Activated naive CD4-positive, alpha-beta T cell treated with anti-CD3 and anti-CD28 coated beads, Interleukin-2, amount 50 U/mL, for 72 hours (primary cell): ENCODE measurements around the gene TELO2. TPM values are rescaled to one million over a fixed set of nuclear protein-coding genes. Genes with fewer than 3 reads are reported as not detected.
A peak's percentile ranks its signal among the peaks of the same experiment; 100 is the strongest.

Experiments
- ATAC-seq, 2 donors: fragments of 150-1000 bp; cut with Tn5 transposase; 2 replicates each; pipeline ENCODE4 v1.10.0; 2021; ENCODE audit warnings: mild to moderate bottlenecking in 2 of 2, moderate library complexity in 2 of 2
- DNase-seq, 2 donors: peaks; one replicate each; pipeline ENCODE4 v3.0.0; 2021 to 2022; ENCODE audit warnings: low spot score in 2 of 2
- H3K27ac Mint-ChIP-seq, 2 donors: one replicate each; pipeline ENCODE4 v1.8.0; 2022; ENCODE audit warnings: mild to moderate bottlenecking in 2 of 2, mixed read lengths in 2 of 2
- H3K36me3 Mint-ChIP-seq, 2 donors: one replicate each; pipeline ENCODE4 v1.8.0; 2022; ENCODE audit warnings: mixed read lengths in 2 of 2
- H3K9me3 Mint-ChIP-seq, 2 donors: one replicate each; pipeline ENCODE4 v1.8.0; 2022; ENCODE audit warnings: mixed read lengths in 2 of 2
- total RNA-seq, 2 donors: library from RNA; stranded (reverse); gene quantifications; one replicate each; pipeline ENCODE4 v1.2.3, GENCODE V29; 2022

The TELO2 gene
- total RNA-seq, 2 donors from 2014 or later: 53.4 to 94.9 TPM

GRCh38 chr16:1518626-1519135 lies 25.5 kb downstream of the TELO2 start:
- peak in 1 of 2 donors; percentile 24 for ATAC-seq
- no peak for DNase-seq
- Mint-ChIP-seq H3K36me3 (no peaks in the 10 kb centered on the region), H3K9me3 (no peaks in the 10 kb centered on the region), H3K27ac (no peak overlapping the region)

- ATAC-seq (no peak), DNase-seq (no peak)
- Mint-ChIP-seq H3K36me3 (no peaks in the 10 kb centered on the region), H3K9me3 (no peaks in the 10 kb centered on the region), H3K27ac (no peak overlapping the region)
These were observed 26.7 kb downstream of the TELO2 start for GRCh38 chr16:1519831-1520230.

- ATAC-seq: no peak
- H3K9me3 Mint-ChIP-seq: no peaks in the 10 kb centered on the region
These were observed 27.3 kb downstream of the TELO2 start for GRCh38 chr16:1520461-1520860.

GRCh38 chr16:1523581-1524245 lies 30.6 kb downstream of the TELO2 start:
- Mint-ChIP-seq H3K9me3 (no peaks in the 10 kb centered on the region), H3K36me3 (no peaks in the 10 kb centered on the region), H3K27ac (no peak overlapping the region)
- no peak for ATAC-seq
- DNase-seq: no peak

More at GRCh38 chr16:1520461-1520860, 27.3 kb downstream of the TELO2 start:
- DNase-seq: no peak
- no peaks in the 10 kb centered on the region for H3K36me3 Mint-ChIP-seq
- H3K27ac Mint-ChIP-seq: no peak overlapping the region

GRCh38 chr16:1524366-1524765 lies 31.2 kb downstream of the TELO2 start:
- H3K9me3 Mint-ChIP-seq: no peaks in the 10 kb centered on the region
- DNase-seq (no peak), ATAC-seq (no peak)
- H3K36me3 Mint-ChIP-seq: no peaks in the 10 kb centered on the region
- no peak overlapping the region for H3K27ac Mint-ChIP-seq

GRCh38 chr16:1525871-1526607 lies 32.9 kb downstream of the TELO2 start:
- DNase-seq (no peak), ATAC-seq (peak; percentile 36 to 48)
- H3K36me3 Mint-ChIP-seq: no peaks in the 10 kb centered on the region
- peak overlapping the region; percentile 29 to 52 for H3K27ac Mint-ChIP-seq
- H3K9me3 Mint-ChIP-seq: no peaks in the 10 kb centered on the region

- Mint-ChIP-seq H3K36me3 (no peaks in the 10 kb centered on the region), H3K9me3 (no peaks in the 10 kb centered on the region), H3K27ac (peak overlapping the region in 1 of 2 donors; percentile 52)
- ATAC-seq: peak; percentile 48 to 60
- no peak for DNase-seq
These were observed 33.7 kb downstream of the TELO2 start for GRCh38 chr16:1526608-1527555.

- H3K27ac Mint-ChIP-seq: peak overlapping the region in 1 of 2 donors; percentile 52
- no peaks in the 10 kb centered on the region for H3K9me3 Mint-ChIP-seq
- no peak for ATAC-seq
- DNase-seq: no peak
- no peaks in the 10 kb centered on the region for H3K36me3 Mint-ChIP-seq
These were observed 35.0 kb downstream of the TELO2 start for GRCh38 chr16:1527836-1528811.

GRCh38 chr16:1528921-1529537 lies 35.9 kb downstream of the TELO2 start:
- no peaks in the 10 kb centered on the region for H3K9me3 Mint-ChIP-seq
- no peak overlapping the region for H3K27ac Mint-ChIP-seq
- DNase-seq (no peak), ATAC-seq (no peak)
- H3K36me3 Mint-ChIP-seq: peaks cover 0 to under 1% of the 10 kb centered on the region in 2 donors

GRCh38 chr16:1530349-1530882 lies 37.3 kb downstream of the TELO2 start:
- no peak for DNase-seq

GRCh38 chr16:1530883-1531637 lies 37.9 kb downstream of the TELO2 start:
- ATAC-seq (no peak), DNase-seq (no peak)
- peaks cover 17 to 18% of the 10 kb centered on the region in 2 donors for H3K36me3 Mint-ChIP-seq
- H3K27ac Mint-ChIP-seq: peak overlapping the region in 1 of 2 donors; percentile 21
- no peaks in the 10 kb centered on the region for H3K9me3 Mint-ChIP-seq

More at GRCh38 chr16:1530349-1530882, 37.3 kb downstream of the TELO2 start:
- no peak for ATAC-seq
- Mint-ChIP-seq H3K9me3 (no peaks in the 10 kb centered on the region), H3K36me3 (peaks cover 11 to 14% of the 10 kb centered on the region in 2 donors), H3K27ac (peak overlapping the region; percentile 64 to 78)

GRCh38 chr16:1531638-1531910 lies 38.4 kb downstream of the TELO2 start:
- ATAC-seq (no peak), DNase-seq (no peak)
- no peaks in the 10 kb centered on the region for H3K9me3 Mint-ChIP-seq
- H3K36me3 Mint-ChIP-seq: peaks cover 19 to 23% of the 10 kb centered on the region in 2 donors
- peak overlapping the region in 1 of 2 donors; percentile 21 for H3K27ac Mint-ChIP-seq

- no peak overlapping the region for H3K27ac Mint-ChIP-seq
- no peaks in the 10 kb centered on the region for H3K9me3 Mint-ChIP-seq
- peaks cover 24 to 29% of the 10 kb centered on the region in 2 donors for H3K36me3 Mint-ChIP-seq
- no peak for DNase-seq
- no peak for ATAC-seq
These were observed 39.1 kb downstream of the TELO2 start for GRCh38 chr16:1532081-1532760.

- H3K36me3 Mint-ChIP-seq: peaks cover 30 to 35% of the 10 kb centered on the region in 2 donors
- ATAC-seq (no peak), DNase-seq (no peak)
These were observed 39.6 kb downstream of the TELO2 start for GRCh38 chr16:1532771-1533170.

More at GRCh38 chr16:1532771-1533170, 39.6 kb downstream of the TELO2 start:
- Mint-ChIP-seq H3K27ac (no peak overlapping the region), H3K9me3 (no peaks in the 10 kb centered on the region)
